Spleen (tissue), 7 donors: ENCODE measurements around the gene SKOR1.

Source experiments
- CTCF ChIP-seq, 11 experiments: fragments of 200-600 bp in 7 of 11; fragments of 450-650 bp in 4 of 11; sonication (generic) in 4 of 11; IDR thresholded peaks in 8 of 11; conservative IDR thresholded peaks in 3 of 11; 1 replicate in 7 of 11; 2 replicates in 4 of 11; pipeline versions ENCODE4 v1.4.0 to v1.8.0; 2016 to 2021; ENCODE audit warnings: antibody characterized with exemption in 11 of 11, inconsistent platforms in 4 of 11, mild to moderate bottlenecking in 1 of 11
- POLR2A ChIP-seq, 3 donors: fragments of 450-650 bp; IDR thresholded peaks; one replicate each; pipeline ENCODE4 v1.5.1; 2017; ENCODE audit warnings: antibody characterized with exemption in 3 of 3, mild to moderate bottlenecking in 1 of 3
- donor health status: DM: no; HTN: no; CAD: no; lungs with moderate emphysema.
- donor health status: DM: no; HTN: no; CAD: no.
- donor health status: DM: no; HTN: no; CAD: no.

GRCh38 chr15:67808821-67809220, 16.5 kb upstream of the SKOR1 start:
- no peak for TF ChIP-seq CTCF (IDR thresholded peaks at IDR 0.05 in 8 of 11, conservative IDR thresholded peaks at IDR 0.05 in 3 of 11)
- TF ChIP-seq POLR2A (IDR thresholded peaks at IDR 0.05) = no peak
